ENCODE data around the gene TAF1. TPM values are rescaled to one million over a fixed set of nuclear protein-coding genes. Genes with fewer than 3 reads are reported as not detected.
A peak's percentile ranks its signal among the peaks of the same experiment; 100 is the strongest.

TAF1 gene
- total and polyA plus RNA-seq, 9 of the 15 experiments (the other 6 are each of a cell fraction or from before 2014, with no cell fraction given), result 6.4 to 45.1 (median 38.1) TPM

DNA sequence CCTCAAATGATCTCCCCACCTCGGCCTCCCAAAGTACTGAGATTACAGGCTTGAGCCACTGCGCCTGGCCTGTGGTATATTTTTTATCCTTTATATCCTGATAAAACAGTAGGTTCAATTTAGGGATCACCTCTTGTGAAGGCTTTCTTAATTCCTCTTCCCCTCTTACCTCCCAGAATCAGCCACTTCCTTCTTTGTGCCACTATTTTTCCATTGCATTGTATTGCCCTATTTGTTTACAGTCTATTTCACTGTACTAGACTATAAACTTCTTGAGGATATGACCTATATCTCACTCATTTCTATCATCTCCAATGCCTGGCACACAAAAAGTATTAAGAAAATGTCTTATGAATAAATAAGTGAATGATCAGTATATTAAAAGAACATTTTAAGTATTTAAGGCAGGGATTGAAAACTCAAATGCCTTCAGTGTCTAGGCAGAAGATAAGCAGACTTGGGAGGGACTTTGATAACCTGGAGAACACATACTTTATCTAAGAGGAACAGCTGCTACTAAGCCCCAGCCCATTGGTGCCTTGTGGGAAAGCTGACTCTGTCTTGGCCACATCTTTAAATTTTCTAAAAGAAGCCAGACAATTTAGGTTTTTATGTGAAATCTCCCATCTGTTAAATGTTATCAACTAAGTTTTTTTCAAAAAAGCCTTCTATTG, 84.4 kb downstream of the TAF1 start (continued):
- TF ChIP-seq RREB1 (CRISPR knock-in tag; IDR thresholded peaks at IDR 0.05) (no peak), ELF1 (tag; IDR thresholded peaks at IDR 0.05) (0 out of 2 replicates have a peak, but pooled peaks have one; percentile 20), ASH1L (IDR thresholded peaks at IDR 0.05; ENCODE audit: borderline replicate concordance, low read depth, partially characterized antibody) (no peak), PKNOX1 (IDR thresholded peaks at IDR 0.05) (no peak), RBM25 (IDR thresholded peaks at IDR 0.05; ENCODE audit: low read depth, low read length, severe bottlenecking) (no peak), CHD4 (IDR thresholded peaks at IDR 0.05; ENCODE audit: insufficient read depth, insufficient replicate concordance, low read depth, low read length, poor library complexity, severe bottlenecking) (no peak), POLR2B (IDR thresholded peaks at IDR 0.05; ENCODE audit: low read depth, partially characterized antibody) (no peak), NFRKB (IDR thresholded peaks at IDR 0.05; ENCODE audit: low read depth) (no peak), NBN (IDR thresholded peaks at IDR 0.05; ENCODE audit: low read depth) (peak; percentile 53; the same call in 1 of the 2 replicates), ZNF184 (CRISPR knock-in tag; IDR thresholded peaks at IDR 0.05) (no peak)
- TF ChIP-seq, protein P1, sequence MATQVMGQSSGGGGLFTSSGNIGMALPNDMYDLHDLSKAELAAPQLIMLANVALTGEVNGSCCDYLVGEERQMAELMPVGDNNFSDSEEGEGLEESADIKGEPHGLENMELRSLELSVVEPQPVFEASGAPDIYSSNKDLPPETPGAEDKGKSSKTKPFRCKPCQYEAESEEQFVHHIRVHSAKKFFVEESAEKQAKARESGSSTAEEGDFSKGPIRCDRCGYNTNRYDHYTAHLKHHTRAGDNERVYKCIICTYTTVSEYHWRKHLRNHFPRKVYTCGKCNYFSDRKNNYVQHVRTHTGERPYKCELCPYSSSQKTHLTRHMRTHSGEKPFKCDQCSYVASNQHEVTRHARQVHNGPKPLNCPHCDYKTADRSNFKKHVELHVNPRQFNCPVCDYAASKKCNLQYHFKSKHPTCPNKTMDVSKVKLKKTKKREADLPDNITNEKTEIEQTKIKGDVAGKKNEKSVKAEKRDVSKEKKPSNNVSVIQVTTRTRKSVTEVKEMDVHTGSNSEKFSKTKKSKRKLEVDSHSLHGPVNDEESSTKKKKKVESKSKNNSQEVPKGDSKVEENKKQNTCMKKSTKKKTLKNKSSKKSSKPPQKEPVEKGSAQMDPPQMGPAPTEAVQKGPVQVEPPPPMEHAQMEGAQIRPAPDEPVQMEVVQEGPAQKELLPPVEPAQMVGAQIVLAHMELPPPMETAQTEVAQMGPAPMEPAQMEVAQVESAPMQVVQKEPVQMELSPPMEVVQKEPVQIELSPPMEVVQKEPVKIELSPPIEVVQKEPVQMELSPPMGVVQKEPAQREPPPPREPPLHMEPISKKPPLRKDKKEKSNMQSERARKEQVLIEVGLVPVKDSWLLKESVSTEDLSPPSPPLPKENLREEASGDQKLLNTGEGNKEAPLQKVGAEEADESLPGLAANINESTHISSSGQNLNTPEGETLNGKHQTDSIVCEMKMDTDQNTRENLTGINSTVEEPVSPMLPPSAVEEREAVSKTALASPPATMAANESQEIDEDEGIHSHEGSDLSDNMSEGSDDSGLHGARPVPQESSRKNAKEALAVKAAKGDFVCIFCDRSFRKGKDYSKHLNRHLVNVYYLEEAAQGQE (IDR thresholded peaks at IDR 0.05; ENCODE audit: borderline replicate concordance), result peak; percentile 18; the same call in 1 of the 2 replicates
- TF ChIP-seq, protein P1 (CRISPR knock-in tag; IDR thresholded peaks at IDR 0.05; ENCODE audit: low read depth), result no peak

All from K562 (cell line).